Activated CD4-positive, alpha-beta T cell treated with anti-CD3 and anti-CD28 coated beads, Interleukin-2, amount 50 U/mL, for 24 hours (primary cell): ENCODE data around the gene RGS17.

ENCODE experiments used
- DNase-seq, 2 donors: peaks; one replicate each; pipeline ENCODE4 v3.0.0-alpha.2; 2020; ENCODE audit warnings: low read depth in 1 of 2, low spot score in 1 of 2

RGS17 gene

DNA sequence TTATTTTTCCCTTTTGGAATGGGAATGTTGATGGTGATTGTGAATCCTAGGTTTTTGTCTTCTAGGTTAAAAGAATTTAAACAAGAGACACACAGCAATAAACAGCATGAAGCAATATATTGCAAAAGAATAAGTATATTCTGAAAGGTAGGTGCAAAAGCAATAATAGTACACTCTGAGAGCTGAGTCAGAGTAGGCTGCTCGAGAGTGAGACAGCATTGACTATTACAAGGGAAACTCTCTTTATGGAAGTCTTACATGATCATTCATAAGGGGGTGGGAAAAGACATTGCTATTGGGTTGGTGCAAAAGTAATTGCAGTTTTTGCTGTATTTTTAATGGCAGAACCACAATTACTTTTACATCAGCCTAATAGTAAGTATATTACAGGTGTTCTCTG is 173.3 kb downstream of the RGS17 start:
- DNase-seq = no peak
